HepG2 (cell line): ENCODE measurements around the gene RHBDL1. TPM values are rescaled to one million over a fixed set of nuclear protein-coding genes. Genes with fewer than 3 reads are reported as not detected.

Experiments
- CHCHD3 ChIP-seq: sonication (generic); formaldehyde crosslinking; IDR thresholded peaks from 2 replicates; pipeline ENCODE4 v1.8.0; 2022; ENCODE audit warnings: mild to moderate bottlenecking, missing genetic modification reagents, moderate library complexity
- DNMT1 ChIP-seq: sonication (generic); formaldehyde crosslinking; IDR thresholded peaks from 2 replicates; pipeline ENCODE4 v1.5.1; 2020; ENCODE audit warnings: mild to moderate bottlenecking, missing genetic modification reagents
- GMEB2 ChIP-seq: IDR thresholded peaks from 2 replicates; pipeline ENCODE4 v1.6.1; 2016; ENCODE audit warnings: missing biosample characterization, missing genetic modification reagents, low read depth
- HNRNPL ChIP-seq: fragments of 200-400 bp; formaldehyde crosslinking; IDR thresholded peaks from 2 replicates; pipeline ENCODE4 v1.6.1; 2017; ENCODE audit warnings: mild to moderate bottlenecking, low read depth, low read length
- MXD3 ChIP-seq: IDR thresholded peaks from 2 replicates; pipeline ENCODE4 v1.6.1; 2016; ENCODE audit warnings: mild to moderate bottlenecking, missing biosample characterization, missing genetic modification reagents
- PATZ1 ChIP-seq: sonication (generic); formaldehyde crosslinking; IDR thresholded peaks from 2 replicates; pipeline ENCODE4 v1.4.0; 2020; ENCODE audit warnings: missing genetic modification reagents
- RELA ChIP-seq: sonication (generic); formaldehyde crosslinking; IDR thresholded peaks from 2 replicates; pipeline ENCODE4 v1.4.0; 2020; ENCODE audit warnings: missing genetic modification reagents
- RXRB ChIP-seq: IDR thresholded peaks from 2 replicates; pipeline ENCODE4 v1.6.1; 2016; ENCODE audit warnings: borderline replicate concordance, missing genetic modification reagents, missing compliant biosample characterization
- SCMH1 ChIP-seq: sonication (generic); formaldehyde crosslinking; IDR thresholded peaks from 2 replicates; pipeline ENCODE4 v1.9.0; 2021; ENCODE audit warnings: missing genetic modification reagents, mild to moderate bottlenecking, borderline replicate concordance
- TBP ChIP-seq: sonication (generic); formaldehyde crosslinking; IDR thresholded peaks from 2 replicates; pipeline ENCODE4 v1.5.0; 2020; ENCODE audit warnings: missing genetic modification reagents
- ZBTB37 ChIP-seq: sonication (generic); formaldehyde crosslinking; IDR thresholded peaks from 2 replicates; pipeline ENCODE4 v1.4.0; 2020; ENCODE audit warnings: mild to moderate bottlenecking, missing genetic modification reagents
- ZHX2 ChIP-seq, 2 experiments: sonication (generic) in 1 of 2; formaldehyde crosslinking in 1 of 2; IDR thresholded peaks; 2 replicates each; pipeline versions ENCODE4 v1.6.1 to v1.9.0; 2014 to 2022; ENCODE audit warnings: antibody characterized with exemption in 1 of 2, borderline replicate concordance in 1 of 2, inconsistent platforms in 1 of 2, low read depth in 1 of 2, missing genetic modification reagents in 1 of 2
- ZNF484 ChIP-seq: sonication (generic); formaldehyde crosslinking; IDR thresholded peaks from 2 replicates; pipeline ENCODE4 v1.5.1; 2020; ENCODE audit warnings: mild to moderate bottlenecking, low read depth, missing genetic modification reagents, borderline replicate concordance
- ZNF598 ChIP-seq: sonication (generic); formaldehyde crosslinking; IDR thresholded peaks from 2 replicates; pipeline ENCODE4 v1.5.1; 2020; ENCODE audit warnings: mild to moderate bottlenecking, missing genetic modification reagents, borderline replicate concordance
- polyA plus RNA-seq, 8 experiments: library from polyadenylated mRNA; depleted of rRNA in 3 of 8; stranded (reverse) in 7 of 8; unstranded in 1 of 8; fragments of >200 nt; fragmentation: Illumina TruSeq in 4 of 8; extraction: Trizol in 4 of 8; gene quantifications; 2 replicates each; pipeline versions ENCODE4 v1.2.1 to v1.2.3, GENCODE V29; 2011 to 2016; ENCODE audit warnings: low read depth in 4 of 8, missing spikeins in 1 of 8, mixed read lengths in 1 of 8; ENCODE audit not compliant: insufficient read depth in 1 of 8
- total RNA-seq, 5 experiments: library from RNA; depleted of rRNA; stranded (reverse); fragments of >200 nt; fragmentation: Illumina TruSeq; extraction: Trizol; gene quantifications; 2 replicates each; pipeline ENCODE4 v1.2.3, GENCODE V29; 2016; ENCODE audit warnings: low read depth in 1 of 5

The RHBDL1 gene
- total and polyA plus RNA-seq, 2 of the 13 experiments (the other 11 are each of a cell fraction or from before 2014, with no cell fraction given), result 1.8 to 3.8 TPM

GRCh38 chr16:678858-679813 lies 3.7 kb downstream of the RHBDL1 start (continued):
- no peak for TF ChIP-seq ZHX2 (IDR thresholded peaks at IDR 0.05; ENCODE audit: low read depth)
- TF ChIP-seq ZHX2 (CRISPR knock-in tag; IDR thresholded peaks at IDR 0.05; ENCODE audit: borderline replicate concordance), result no peak
- TF ChIP-seq TBP (CRISPR knock-in tag), result no peak
- TF ChIP-seq SCMH1 (CRISPR knock-in tag), result no peak
- no peak for TF ChIP-seq CHCHD3
- TF ChIP-seq MXD3 (CRISPR knock-in tag), result 0 out of 2 replicates have a peak, but pooled peaks have one; percentile 36
- no peak for TF ChIP-seq RELA (CRISPR knock-in tag)
- TF ChIP-seq GMEB2 (CRISPR knock-in tag), result no peak
- TF ChIP-seq ZNF484, result no peak
- 0 out of 2 replicates have a peak, but pooled peaks have one; percentile 20 for TF ChIP-seq ZNF598 (CRISPR knock-in tag)
- TF ChIP-seq HNRNPL, result peak; percentile 65; the same call in 1 of the 2 replicates
- TF ChIP-seq RXRB (CRISPR knock-in tag), result peak; percentile 24; the same call in 1 of the 2 replicates
- TF ChIP-seq ZBTB37 (CRISPR knock-in tag), result no peak
- no peak for TF ChIP-seq DNMT1 (CRISPR knock-in tag)
- peak; percentile 31; the same call in 1 of the 2 replicates for TF ChIP-seq PATZ1 (CRISPR knock-in tag)
